Glutamatergic neuron (in vitro differentiated cells): ENCODE results near the gene ZMYM5. TPM values are rescaled to one million over a fixed set of nuclear protein-coding genes. Genes with fewer than 3 reads are reported as not detected.

Experiments
- DNase-seq: peaks from one replicate; pipeline ENCODE4 v3.0.0; 2022
- H3K27ac Mint-ChIP-seq: one replicate; pipeline ENCODE4 v1.8.0; 2020; ENCODE audit warnings: mild to moderate bottlenecking, mixed read lengths, inconsistent platforms; ENCODE audit not compliant: unreplicated experiment
- H3K27me3 Mint-ChIP-seq: one replicate; pipeline ENCODE4 v1.8.0; 2020; ENCODE audit warnings: mild to moderate bottlenecking, moderate library complexity, mixed read lengths, inconsistent platforms; ENCODE audit not compliant: unreplicated experiment
- H3K36me3 Mint-ChIP-seq: one replicate; pipeline ENCODE4 v1.8.0; 2020; ENCODE audit warnings: mild to moderate bottlenecking, mixed read lengths, inconsistent platforms; ENCODE audit not compliant: unreplicated experiment
- H3K4me1 Mint-ChIP-seq: one replicate; pipeline ENCODE4 v1.8.0; 2020; ENCODE audit warnings: mild to moderate bottlenecking, low read depth, mixed read lengths, inconsistent platforms; ENCODE audit not compliant: unreplicated experiment
- H3K4me3 Mint-ChIP-seq: one replicate; pipeline ENCODE4 v1.8.0; 2020; ENCODE audit warnings: mild to moderate bottlenecking, mixed read lengths, inconsistent platforms; ENCODE audit not compliant: unreplicated experiment
- H3K9me3 Mint-ChIP-seq: one replicate; pipeline ENCODE4 v1.8.0; 2020; ENCODE audit warnings: mild to moderate bottlenecking, moderate library complexity, mixed read lengths, inconsistent platforms; ENCODE audit not compliant: unreplicated experiment
- CTCF ChIP-seq: fragments of 200-600 bp; sonication (generic); IDR thresholded peaks from one replicate; pipeline ENCODE4 v1.5.0; 2021; ENCODE audit not compliant: partially characterized antibody, unreplicated experiment
- total RNA-seq: library from RNA; stranded (reverse); fragmentation: NEBNext Ultra II Directional; extraction: Animal tissue kit (Norgen Biotek cat#: 25700); gene quantifications from one replicate; pipeline ENCODE4 v1.2.1, GENCODE V29; 2021; ENCODE audit not compliant: unreplicated experiment

ZMYM5 gene
- total RNA-seq, 1 donor from 2014 or later: 20.1 TPM

GRCh38 chr13:19888799-19889198 lies 25.4 kb upstream of the ZMYM5 start:
- Mint-ChIP-seq H3K27me3 (peaks cover 4% of the 10 kb centered on the region), H3K27ac (no peak overlapping the region), H3K4me3 (no peak overlapping the region), H3K36me3 (peaks cover 5% of the 10 kb centered on the region), H3K4me1 (no peaks in the 10 kb centered on the region), H3K9me3 (peaks cover 4% of the 10 kb centered on the region)
- TF ChIP-seq CTCF: no peak
- no peak for DNase-seq

- Mint-ChIP-seq H3K27me3 (peaks cover 4% of the 10 kb centered on the region), H3K9me3 (peaks cover 2% of the 10 kb centered on the region), H3K4me1 (no peaks in the 10 kb centered on the region), H3K4me3 (no peak overlapping the region), H3K36me3 (peaks cover 5% of the 10 kb centered on the region), H3K27ac (no peak overlapping the region)
- TF ChIP-seq CTCF: no peak
- no peak for DNase-seq
Observed at GRCh38 chr13:19882231-19882630, 18.8 kb upstream of the ZMYM5 start.

- DNase-seq: no peak
- peaks cover 5% of the 10 kb centered on the region for H3K36me3 Mint-ChIP-seq
- H3K27me3 Mint-ChIP-seq: peaks cover 4% of the 10 kb centered on the region
- no peak overlapping the region for H3K27ac Mint-ChIP-seq
- peaks cover 2% of the 10 kb centered on the region for H3K9me3 Mint-ChIP-seq
- no peak overlapping the region for H3K4me3 Mint-ChIP-seq
- H3K4me1 Mint-ChIP-seq: no peaks in the 10 kb centered on the region
- TF ChIP-seq CTCF: no peak
Observed at GRCh38 chr13:19881641-19882040, 18.2 kb upstream of the ZMYM5 start.

- H3K36me3 Mint-ChIP-seq: peaks cover 4% of the 10 kb centered on the region
- peak overlapping the region; percentile 98 for H3K27ac Mint-ChIP-seq
- H3K27me3 Mint-ChIP-seq: peaks cover 12% of the 10 kb centered on the region
- peaks cover 12% of the 10 kb centered on the region for H3K4me1 Mint-ChIP-seq
- DNase-seq: no peak
- peak overlapping the region; percentile 94 for H3K4me3 Mint-ChIP-seq
- peak; percentile 90 for TF ChIP-seq CTCF
- H3K9me3 Mint-ChIP-seq: peaks cover 21% of the 10 kb centered on the region
Observed at GRCh38 chr13:19864746-19865309, 1.4 kb upstream of the ZMYM5 start.

GRCh38 chr13:19864024-19864745 lies 736 bp upstream of the ZMYM5 start:
- TF ChIP-seq CTCF: no peak
- peak; percentile 74 for DNase-seq
- peaks cover 21% of the 10 kb centered on the region for H3K9me3 Mint-ChIP-seq
- peaks cover 12% of the 10 kb centered on the region for H3K27me3 Mint-ChIP-seq
- H3K4me3 Mint-ChIP-seq: peak overlapping the region; percentile 94
- peak overlapping the region; percentile 98 for H3K27ac Mint-ChIP-seq
- peaks cover 12% of the 10 kb centered on the region for H3K4me1 Mint-ChIP-seq
- peaks cover 4% of the 10 kb centered on the region for H3K36me3 Mint-ChIP-seq
